ENCODE measurements around the gene LRBA. TPM values are rescaled to one million over a fixed set of nuclear protein-coding genes. Genes with fewer than 3 reads are reported as not detected.

The LRBA gene
- total and polyA plus RNA-seq, 2 donors (not counting 3 experiments of a cell fraction or from before 2014, with no cell fraction given): 18.0 to 35.1 TPM

DNA sequence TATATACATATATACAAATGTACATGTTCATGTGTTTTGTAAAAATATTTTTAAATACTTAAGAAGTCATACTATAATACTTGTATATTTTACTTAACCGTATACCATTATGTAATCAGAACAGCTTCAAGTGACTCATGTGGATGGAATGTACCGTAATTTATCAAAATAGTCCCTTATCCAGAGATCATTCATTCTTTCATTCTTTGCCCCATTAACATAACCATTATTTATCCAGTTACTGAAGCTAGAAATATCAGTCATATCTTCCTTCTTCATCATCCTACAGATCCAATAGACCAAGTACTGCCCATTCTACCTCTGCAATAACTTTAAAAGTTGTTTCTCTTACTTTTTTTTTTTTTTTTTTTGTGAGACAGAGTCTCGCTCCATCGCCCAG is 268.9 kb downstream of the LRBA start:
- dilution Hi-C loops (cut with MboI; ENCODE audit: extremely low pct_ligation_motif_present, low sequenced_read_pairs): no loop called here
- H3K79me2 ChIP-seq (ENCODE audit: control insufficient read depth, insufficient read depth, low read length): no peaks in the 10 kb centered on the region
- no peaks in the 10 kb centered on the region for H3K9me1 ChIP-seq (replicated peaks; ENCODE audit: control insufficient read depth, extremely low read depth, insufficient read depth, low read length)
- H4K20me1 ChIP-seq (replicated peaks; ENCODE audit: control insufficient read depth, extremely low read depth, insufficient read depth, low read length): no peaks in the 10 kb centered on the region
- FAIRE-seq (peak; percentile 42), DNase-seq (ENCODE audit: low read depth, low spot score) (peak; percentile 68)
- H3K36me3 ChIP-seq (ENCODE audit: control insufficient read depth in 2 of 2, extremely low read depth in 1 of 2, insufficient read depth in 2 of 2, low read length in 2 of 2): no peaks in the 10 kb centered on the region
- POLR2A ChIA-PET: no interaction called here
- H2AFZ ChIP-seq (ENCODE audit: low read depth, low read length): no peak overlapping the region
- TF ChIP-seq, protein P1, sequence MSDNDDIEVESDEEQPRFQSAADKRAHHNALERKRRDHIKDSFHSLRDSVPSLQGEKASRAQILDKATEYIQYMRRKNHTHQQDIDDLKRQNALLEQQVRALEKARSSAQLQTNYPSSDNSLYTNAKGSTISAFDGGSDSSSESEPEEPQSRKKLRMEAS (IDR thresholded peaks at IDR 0.05; ENCODE audit: insufficient read depth, insufficient read length): no peak
- TF ChIP-seq JUN (IDR thresholded peaks at IDR 0.05; ENCODE audit: borderline replicate concordance, insufficient read depth, insufficient read length, low read depth) (peak; percentile 58), EZH2 (IDR thresholded peaks at IDR 0.05; ENCODE audit: borderline replicate concordance, low read depth, low read length, severe bottlenecking) (no peak), GATA2 (IDR thresholded peaks at IDR 0.05; ENCODE audit: insufficient read depth, insufficient read length, low read depth, low read length) (no peak), POLR2A (IDR thresholded peaks at IDR 0.05; ENCODE audit: low read depth, low read length) (no peak), MYC (IDR thresholded peaks at IDR 0.05; ENCODE audit: low read depth, low read length) (no peak), POLR2AphosphoS5 (IDR thresholded peaks at IDR 0.05; ENCODE audit: insufficient read depth, low read depth, low read length) (no peak), FOS (IDR thresholded peaks at IDR 0.05; ENCODE audit: borderline replicate concordance, insufficient read depth, low read length) (peak; percentile 42)
- TF ChIP-seq, protein P2, sequence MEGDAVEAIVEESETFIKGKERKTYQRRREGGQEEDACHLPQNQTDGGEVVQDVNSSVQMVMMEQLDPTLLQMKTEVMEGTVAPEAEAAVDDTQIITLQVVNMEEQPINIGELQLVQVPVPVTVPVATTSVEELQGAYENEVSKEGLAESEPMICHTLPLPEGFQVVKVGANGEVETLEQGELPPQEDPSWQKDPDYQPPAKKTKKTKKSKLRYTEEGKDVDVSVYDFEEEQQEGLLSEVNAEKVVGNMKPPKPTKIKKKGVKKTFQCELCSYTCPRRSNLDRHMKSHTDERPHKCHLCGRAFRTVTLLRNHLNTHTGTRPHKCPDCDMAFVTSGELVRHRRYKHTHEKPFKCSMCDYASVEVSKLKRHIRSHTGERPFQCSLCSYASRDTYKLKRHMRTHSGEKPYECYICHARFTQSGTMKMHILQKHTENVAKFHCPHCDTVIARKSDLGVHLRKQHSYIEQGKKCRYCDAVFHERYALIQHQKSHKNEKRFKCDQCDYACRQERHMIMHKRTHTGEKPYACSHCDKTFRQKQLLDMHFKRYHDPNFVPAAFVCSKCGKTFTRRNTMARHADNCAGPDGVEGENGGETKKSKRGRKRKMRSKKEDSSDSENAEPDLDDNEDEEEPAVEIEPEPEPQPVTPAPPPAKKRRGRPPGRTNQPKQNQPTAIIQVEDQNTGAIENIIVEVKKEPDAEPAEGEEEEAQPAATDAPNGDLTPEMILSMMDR (IDR thresholded peaks at IDR 0.05; ENCODE audit: extremely low read depth in 1 of 2, insufficient read depth in 1 of 2, low read depth in 1 of 2, low read length in 2 of 2): no peak
- H3K9ac ChIP-seq (replicated peaks; ENCODE audit: extremely low read depth, insufficient read depth, low read length): no peak overlapping the region
- intact Hi-C loops (cut with micrococcal nuclease): no loop called here
- H3K4me2 ChIP-seq (ENCODE audit: insufficient read depth, low read length): peak overlapping the region; percentile 21
- no peaks in the 10 kb centered on the region for H3K9me3 ChIP-seq (replicated peaks; ENCODE audit: control insufficient read depth, insufficient read depth, low read length)
- H3K27ac ChIP-seq (ENCODE audit: insufficient read depth, low read depth, low read length): no peak overlapping the region
- H3K27me3 ChIP-seq (ENCODE audit: control insufficient read depth in 2 of 2, insufficient read depth in 2 of 2, low read length in 2 of 2): no peaks in the 10 kb centered on the region
- BruUV-seq (replicated peaks): no TSS peak
- peaks cover 11% of the 10 kb centered on the region for H3K4me1 ChIP-seq (ENCODE audit: control insufficient read depth, extremely low read depth, insufficient read depth, low read length)
- H3K4me3 ChIP-seq (replicated peaks in 1 of 3; ENCODE audit: insufficient read depth in 1 of 3, low read depth in 1 of 3, low read length in 3 of 3): no peak overlapping the region
- CTCF ChIA-PET: interaction anchor here (1.1 to 1.6 kb wide), 2 partner anchors 10 to 121 kb away, joined by 4 read pairs; no protein-coding TSS in a partner anchor
